Measurements from ENCODE around the gene OR4D11. TPM values are rescaled to one million over a fixed set of nuclear protein-coding genes. Genes with fewer than 3 reads are reported as not detected.

Gene OR4D11
- total and polyA plus RNA-seq, 10 of the 15 experiments (the other 5 are each of a cell fraction or from before 2014, with no cell fraction given) = not detected

GRCh38 chr11:59548309-59548656 is 44.9 kb downstream of the OR4D11 start:
- ChIA-PET CTCF (interaction anchor here (1.7 to 2.7 kb wide), 2 partner anchors 10 to 490 kb away, joined by 4 to 24 read pairs; no protein-coding TSS in a partner anchor), SMC1A (ENCODE audit: uncharacterized antibody, unreplicated experiment) (interaction anchor here (2.1 kb wide), 1 partner anchor 11 kb away, joined by 8 read pairs; no protein-coding TSS in a partner anchor), POLR2A (interaction anchor here (1.2 kb wide), 1 partner anchor 11 kb away, joined by 3 read pairs; no protein-coding TSS in a partner anchor), RAD21 (ENCODE audit: unreplicated experiment) (interaction anchor here (2.2 kb wide), 1 partner anchor 11 kb away, joined by 11 read pairs; no protein-coding TSS in a partner anchor)
- DNase-seq (ENCODE audit: low read depth, low spot score) (no peak), ATAC-seq (no peak), FAIRE-seq (no peak)
- 100% methylated on average over 5 of the region's 5 CpGs for WGBS (ENCODE audit: insufficient coverage, insufficient replicate concordance, low lambda C conversion rate, missing lambda C conversion rate)
- Histone ChIP-seq H3K27ac (ENCODE audit: control insufficient read depth, insufficient read depth) (no peak overlapping the region), H3K9ac (ENCODE audit: control insufficient read depth, insufficient read depth, low read length) (no peak overlapping the region), H3K4me1 (ENCODE audit: control insufficient read depth, insufficient read depth, low read length) (no peaks in the 10 kb centered on the region), H3K27me3 (replicated peaks in 1 of 2; ENCODE audit: control insufficient read depth in 2 of 2, insufficient read depth in 2 of 2, low read length in 1 of 2) (peaks cover 0 to 1% of the 10 kb centered on the region in 2 experiments; a peak in 1 of 4 replicates), H3K4me3 (no peak overlapping the region), H3K36me3 (ENCODE audit: control insufficient read depth in 2 of 2, insufficient read depth in 2 of 2, low read length in 1 of 2) (no peaks in the 10 kb centered on the region), H3K4me2 (ENCODE audit: control insufficient read depth, insufficient read depth) (no peak overlapping the region), H2AFZ (ENCODE audit: control insufficient read depth, low read depth, low read length) (no peak overlapping the region), H4K20me1 (ENCODE audit: control insufficient read depth, insufficient read depth) (no peaks in the 10 kb centered on the region), H3K79me2 (ENCODE audit: control insufficient read depth, insufficient read depth, low read length) (no peaks in the 10 kb centered on the region), H3K9me3 (replicated peaks; ENCODE audit: control insufficient read depth, insufficient read depth, low read length) (no peaks in the 10 kb centered on the region)
- BruUV-seq (replicated peaks) = no TSS peak
- in situ Hi-C loops (cut with MboI) (no loop called here), intact Hi-C loops (cut with micrococcal nuclease; ENCODE audit: unreplicated experiment) (no loop called here)
- no peak for TF ChIP-seq GABPA (IDR thresholded peaks at IDR 0.05; ENCODE audit: low read depth)
- no peak for TF ChIP-seq POLR2A (IDR thresholded peaks at IDR 0.05; ENCODE audit: low read depth, low read length)
- TF ChIP-seq ZNF217 (IDR thresholded peaks at IDR 0.05) = no peak
- TF ChIP-seq RCOR1 (conservative IDR thresholded peaks at IDR 0.05; ENCODE audit: low read depth, low read length) = no peak
- TF ChIP-seq NBN (IDR thresholded peaks at IDR 0.05) = no peak
- no peak for TF ChIP-seq NKRF (conservative IDR thresholded peaks at IDR 0.05)
- no peak for TF ChIP-seq RBBP5 (conservative IDR thresholded peaks at IDR 0.05)
- no peak for TF ChIP-seq MAX (IDR thresholded peaks at IDR 0.05; ENCODE audit: low read depth, low read length)
- no peak for TF ChIP-seq JUND (IDR thresholded peaks at IDR 0.05; ENCODE audit: low read depth, low read length)
- no peak for TF ChIP-seq SPI1 (IDR thresholded peaks at IDR 0.05; ENCODE audit: borderline replicate concordance, insufficient read depth, low read depth, low read length)
- no peak for TF ChIP-seq SIN3A (IDR thresholded peaks at IDR 0.05; ENCODE audit: low read depth, low read length)
- TF ChIP-seq HDGF (IDR thresholded peaks at IDR 0.05) = no peak
- no peak for TF ChIP-seq GATAD2B (conservative IDR thresholded peaks at IDR 0.05; ENCODE audit: low read depth)
